Right ventricle myocardium inferior (tissue), 1 donor: Measurements from ENCODE around the gene RNF115. TPM values are rescaled to one million over a fixed set of nuclear protein-coding genes. Genes with fewer than 3 reads are reported as not detected.

ENCODE experiments used
- ATAC-seq: fragments of 200-7000 bp; cut with Tn5 transposase; one replicate; pipeline ENCODE4 v1.9.1; 2020; ENCODE audit warnings: mild to moderate bottlenecking, moderate library complexity
- DNase-seq: peaks from one replicate; pipeline ENCODE4 v3.0.0; 2021; ENCODE audit errors: missing footprints
- intact Hi-C: fragments of 100-400 bp; cut with DNase I; formaldehyde crosslinking; loops from one replicate; pipeline ENCODE4 v1.11.0; 2022
- total RNA-seq: library from RNA; stranded (reverse); fragmentation: NEBNext Ultra II Directional; extraction: Animal tissue kit (Norgen Biotek cat#: 25700); gene quantifications from one replicate; pipeline ENCODE4 v1.2.1, GENCODE V29; 2021
- donor health status: DM: no; HTN: yes; CAD: no; lungs with severe emphysema.

RNF115 gene
- total RNA-seq, 1 donor from 2014 or later = 47.9 TPM

DNA sequence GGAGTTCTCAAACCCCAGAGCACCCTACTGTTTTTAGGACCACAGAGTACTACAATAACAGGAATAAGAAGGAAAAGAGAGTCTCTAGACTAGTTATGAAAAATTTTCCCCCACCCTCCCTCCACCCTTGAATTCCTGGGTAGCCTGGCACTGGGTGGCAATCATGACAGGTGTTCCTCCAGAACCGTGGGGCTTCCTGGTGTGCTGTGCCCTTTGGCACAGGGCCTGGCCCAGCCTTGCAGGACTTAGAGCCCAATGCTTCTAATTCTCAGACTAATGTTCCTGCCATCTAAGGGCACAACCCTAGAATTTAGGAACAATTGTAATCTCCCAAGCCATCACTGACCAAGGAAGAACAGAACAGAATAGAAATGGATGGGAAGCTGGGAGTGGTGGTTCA, 106.1 kb downstream of the RNF115 start:
- no peak for ATAC-seq
- no peak for DNase-seq
- intact Hi-C loops = no loop called here

- DNase-seq (no peak), ATAC-seq (no peak)
- intact Hi-C loops = no loop called here
Measured at GRCh38 chr1:145716641-145717345, 107.1 kb downstream of the RNF115 start.

DNA sequence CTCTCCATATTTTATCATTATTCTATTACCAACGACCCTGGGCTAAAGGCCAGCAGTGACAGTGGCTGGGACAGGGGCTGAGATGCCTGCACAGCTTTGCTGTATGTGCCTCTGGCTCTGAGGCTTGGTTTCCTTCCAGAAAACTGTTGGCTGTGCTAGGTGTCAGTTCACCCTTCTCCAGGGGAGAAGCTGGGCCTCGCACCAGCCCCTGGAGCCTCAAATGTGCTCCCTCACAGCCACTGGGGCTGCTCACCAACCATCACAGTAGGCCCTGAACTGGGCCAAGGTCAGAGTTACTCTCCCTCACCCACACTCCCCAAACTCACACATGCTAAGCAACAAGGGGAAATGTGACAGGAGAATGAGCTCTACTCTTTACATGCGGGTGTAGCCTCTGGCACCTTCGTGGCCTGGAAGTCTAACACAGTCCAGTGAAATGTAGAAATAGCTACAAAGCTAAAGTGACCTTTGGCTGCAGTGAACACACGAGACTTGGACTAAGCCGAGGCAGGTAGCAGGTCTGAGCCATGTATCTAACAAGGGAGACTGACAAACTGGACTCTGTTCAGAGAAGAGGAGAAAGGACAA, 109.3 kb downstream of the RNF115 start:
- DNase-seq = no peak
- ATAC-seq = peak; percentile 95
- intact Hi-C loops = no loop called here

DNA sequence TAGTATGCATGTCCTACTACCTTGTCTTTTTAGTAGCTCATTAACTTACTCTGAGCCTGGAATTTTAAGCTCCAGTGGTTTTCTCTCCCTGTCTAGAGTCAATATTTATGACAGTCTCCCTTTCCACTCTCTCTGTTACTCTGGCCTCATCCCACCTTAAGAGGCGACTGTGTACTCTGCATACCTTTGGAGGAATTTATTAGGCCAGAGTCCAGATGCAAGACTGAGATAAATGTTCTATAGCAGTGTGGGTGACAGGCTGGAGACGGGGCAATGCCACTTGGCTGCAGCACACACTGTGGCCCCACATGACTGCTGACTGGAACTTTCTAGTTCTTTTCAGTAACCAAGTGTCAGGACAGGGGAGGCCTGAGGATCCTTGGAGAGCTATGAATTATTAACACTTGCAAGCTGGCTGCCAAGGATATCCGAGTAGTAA, 112.7 kb downstream of the RNF115 start:
- DNase-seq = no peak
- ATAC-seq = no peak
- intact Hi-C loops = no loop called here

DNA sequence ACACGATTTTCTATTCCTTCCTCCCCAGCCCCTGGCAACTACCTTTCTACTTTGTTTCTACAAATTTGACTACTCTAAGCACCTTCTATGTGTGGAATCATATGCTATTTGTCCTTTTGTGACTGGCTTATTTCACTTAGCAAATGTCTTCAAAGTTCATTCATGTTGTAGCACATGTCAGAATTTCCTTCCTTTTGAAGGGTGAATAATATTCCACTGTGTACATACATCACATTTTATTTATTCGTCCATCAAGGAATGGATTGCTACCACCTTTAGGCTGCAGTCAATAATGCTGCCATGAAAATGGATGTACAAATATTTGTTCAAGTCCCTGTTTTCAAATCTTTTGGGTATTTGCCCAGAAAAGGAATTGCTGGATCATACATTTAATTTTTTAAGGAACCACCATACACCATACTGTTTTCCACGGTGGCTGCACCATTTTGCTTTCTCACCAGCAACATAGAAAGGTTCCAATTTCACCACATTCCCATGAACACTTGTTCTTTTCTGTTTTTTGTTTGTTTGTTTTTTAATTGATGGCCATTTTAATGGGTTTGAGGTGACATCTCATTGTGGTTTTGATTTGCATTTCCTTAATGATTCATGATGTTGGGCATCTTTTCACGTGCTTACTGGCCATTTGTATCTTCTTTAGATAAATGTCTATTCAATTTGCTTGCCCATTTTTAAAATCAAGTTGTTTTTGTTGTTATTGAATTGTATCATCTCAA, 113.4 kb downstream of the RNF115 start:
- no peak for ATAC-seq
- intact Hi-C loops = no loop called here
- no peak for DNase-seq

DNA sequence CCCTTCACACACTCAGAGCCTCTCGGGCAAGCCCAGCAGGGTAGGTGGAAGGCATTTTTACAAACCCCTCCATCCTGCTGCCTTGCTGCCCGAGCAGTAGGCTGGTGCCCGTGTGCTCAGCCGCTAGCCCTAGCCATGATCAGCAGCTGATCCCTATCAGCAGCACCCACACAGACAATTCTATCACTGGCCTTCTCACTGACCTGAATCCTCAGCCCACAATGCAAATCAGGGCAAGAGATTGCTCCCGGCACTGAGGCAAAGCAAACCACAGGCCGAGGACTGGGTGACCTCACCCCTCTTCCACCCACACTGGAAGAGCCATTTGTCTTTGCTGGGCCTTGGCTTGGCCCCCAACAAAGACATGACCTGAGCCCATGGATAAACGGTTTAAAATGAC, 115.8 kb downstream of the RNF115 start:
- ATAC-seq (no peak), DNase-seq (no peak)
- intact Hi-C loops = no loop called here

GRCh38 chr1:145707183-145707867, 116.6 kb downstream of the RNF115 start, which contains the start of gene PDZK1:
TSS of gene PDZK1 (minus strand) at chr1:145707368. CDS start at chr1:145688021, 19,347 bp downstream.
- intact Hi-C loops = no loop called here
- DNase-seq (no peak), ATAC-seq (no peak)

- DNase-seq (no peak), ATAC-seq (no peak)
- intact Hi-C loops = no loop called here
Measured at GRCh38 chr1:145706086-145706664, 117.7 kb downstream of the RNF115 start.

DNA sequence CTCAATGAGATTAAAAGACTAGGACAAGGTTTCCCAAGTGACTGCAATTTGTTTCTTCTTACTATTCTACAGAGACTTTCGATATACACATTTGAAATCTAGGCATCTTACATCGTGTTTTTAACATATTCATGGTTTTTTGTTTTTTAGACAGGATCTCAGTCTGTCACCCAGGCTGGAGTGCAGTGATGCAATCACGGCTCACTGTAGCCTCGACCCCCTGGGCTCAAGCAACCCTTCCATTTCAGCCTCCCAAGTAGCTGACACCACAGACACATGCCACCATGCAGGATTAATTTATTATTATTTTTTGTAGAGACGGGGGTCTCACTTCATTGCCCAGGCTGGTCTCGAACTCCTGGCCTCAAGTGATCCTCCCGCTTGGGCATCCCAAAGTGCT, 118.3 kb downstream of the RNF115 start:
- DNase-seq = no peak
- no peak for ATAC-seq
- intact Hi-C loops = no loop called here

DNA sequence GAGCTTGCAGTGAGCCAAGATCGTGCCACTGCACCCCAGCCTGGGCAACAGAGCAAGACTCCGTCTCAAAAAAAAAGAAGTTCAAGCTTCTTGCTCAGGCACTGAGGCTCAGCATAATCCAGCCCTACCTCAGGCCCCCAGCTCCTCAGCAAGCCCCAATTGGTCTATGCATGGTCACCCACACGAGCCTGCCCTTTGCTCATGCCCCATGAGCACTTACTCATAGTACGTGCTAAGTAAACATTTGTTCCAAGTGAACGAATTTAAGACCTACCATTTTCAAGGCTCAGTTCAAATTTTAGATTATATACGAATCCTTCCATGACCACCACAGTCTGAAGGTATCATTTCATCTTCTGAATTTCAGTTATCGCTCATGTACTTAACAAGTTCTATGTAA, 121.1 kb downstream of the RNF115 start:
- no peak for DNase-seq
- no peak for ATAC-seq
- intact Hi-C loops = no loop called here

- ATAC-seq (no peak), DNase-seq (no peak)
- intact Hi-C loops = no loop called here
Measured at GRCh38 chr1:145702052-145702451, 121.8 kb downstream of the RNF115 start.

GRCh38 chr1:145701306-145701862, 122.5 kb downstream of the RNF115 start:
- DNase-seq = no peak
- no peak for ATAC-seq
- intact Hi-C loops = no loop called here

DNA sequence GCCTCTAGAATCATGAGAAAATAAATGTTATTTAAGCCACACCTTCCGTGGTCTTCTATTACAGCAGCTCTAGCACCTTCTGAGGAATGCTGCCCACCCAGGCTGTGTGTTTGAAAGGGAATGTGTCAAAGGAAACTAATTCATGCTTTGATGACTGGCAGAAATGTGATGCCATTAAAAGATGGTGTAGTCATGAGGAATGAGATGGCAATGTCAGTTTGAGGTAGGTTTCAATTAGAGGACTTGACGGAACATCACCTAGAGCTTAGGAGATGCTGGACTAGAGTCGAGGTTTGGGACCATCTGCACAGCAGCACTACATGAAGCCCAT, 127.3 kb downstream of the RNF115 start:
- ATAC-seq (no peak), DNase-seq (no peak)
- intact Hi-C loops = no loop called here

DNA sequence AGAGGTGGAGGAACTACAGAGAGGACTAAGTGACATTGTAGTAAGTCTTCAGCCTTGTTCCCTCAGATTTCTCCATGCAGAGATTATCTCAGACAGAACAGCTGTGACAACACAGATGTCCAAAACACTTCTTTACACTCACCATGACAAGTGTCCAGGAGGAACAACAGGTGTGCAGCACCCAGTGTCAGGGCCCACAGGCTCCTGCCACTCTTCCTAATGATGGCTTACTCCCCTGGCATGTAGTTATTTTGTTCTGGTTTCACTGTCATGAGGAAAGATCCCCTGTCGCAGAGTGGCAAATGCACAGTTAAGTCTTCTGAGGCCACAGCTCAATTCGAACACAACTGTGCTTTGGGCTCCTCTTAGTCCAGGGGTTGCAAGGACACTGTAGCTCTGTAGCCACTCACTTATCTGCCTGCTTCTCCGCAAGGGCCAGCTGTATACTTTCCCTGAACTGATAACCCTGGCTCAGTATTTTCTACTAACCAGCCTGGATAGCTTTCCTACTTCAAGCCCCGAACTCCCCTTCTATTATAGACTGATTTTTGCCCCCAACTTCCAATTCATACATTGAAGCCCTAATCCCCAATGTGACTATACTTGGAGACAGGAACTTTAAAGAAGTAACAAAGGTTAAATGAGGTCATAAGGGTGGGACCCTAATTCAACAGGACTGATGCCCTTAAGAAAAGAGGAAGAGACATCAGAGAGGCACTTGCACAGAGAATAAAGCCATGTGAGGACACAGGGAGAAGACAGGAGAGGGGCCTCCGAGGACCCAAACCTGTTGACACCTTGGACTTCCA, 127.9 kb downstream of the RNF115 start:
- intact Hi-C loops = no loop called here
- DNase-seq = no peak
- no peak for ATAC-seq

GRCh38 chr1:145692785-145693443, 131.0 kb downstream of the RNF115 start:
- DNase-seq (no peak), ATAC-seq (no peak)
- intact Hi-C loops = no loop called here

DNA sequence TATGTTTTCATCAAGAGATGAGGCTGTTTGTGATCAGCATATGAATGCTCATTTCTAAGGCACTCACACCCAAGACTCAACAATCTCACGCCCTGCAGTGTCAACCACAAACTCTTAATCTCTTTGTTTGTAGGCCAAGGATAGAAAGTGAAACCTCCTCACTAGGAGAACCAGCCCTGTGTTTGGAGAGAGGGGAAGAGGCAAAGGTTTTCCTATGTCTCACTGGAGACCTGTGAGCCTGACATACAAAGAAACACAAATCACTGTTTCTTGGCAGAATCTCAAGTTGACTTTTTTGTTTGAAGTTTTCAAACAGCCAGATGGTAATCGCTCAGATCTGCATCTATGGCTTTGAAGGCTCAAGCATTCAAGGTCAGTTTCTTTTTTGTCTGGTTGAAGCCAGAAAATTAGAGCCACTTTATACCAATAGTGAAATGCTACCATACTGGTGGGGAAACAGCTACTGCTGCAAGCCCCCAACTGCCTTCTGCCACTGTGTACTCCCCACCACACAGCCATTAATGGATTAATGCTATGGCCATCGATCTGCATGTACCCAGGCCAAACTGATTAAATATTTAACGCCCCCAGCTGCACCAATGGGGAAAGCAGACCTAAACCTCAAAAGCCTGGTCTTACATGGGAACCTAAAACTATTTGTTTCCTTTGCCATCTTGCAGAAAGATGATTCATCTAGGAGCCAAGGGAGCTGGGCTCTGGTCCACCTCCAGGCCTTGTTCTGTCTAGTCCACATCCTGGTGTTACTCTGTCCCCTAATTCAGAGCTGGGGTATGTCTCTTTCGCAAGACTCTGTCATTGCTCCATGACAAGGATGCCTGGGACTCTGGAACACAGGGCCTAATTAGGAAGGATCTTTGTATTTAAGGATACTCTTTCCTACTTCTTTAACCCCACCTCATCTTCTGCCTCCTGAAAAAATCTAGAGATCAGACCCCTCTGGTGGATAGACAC, 133.0 kb downstream of the RNF115 start:
- intact Hi-C loops = no loop called here
- ATAC-seq = no peak
- no peak for DNase-seq

- no peak for ATAC-seq
- DNase-seq = no peak
- intact Hi-C loops = no loop called here
Measured at GRCh38 chr1:145689922-145690321, 134.0 kb downstream of the RNF115 start.
